Left lung (tissue), 10 donors: ENCODE measurements around the gene HDAC7. TPM values are rescaled to one million over a fixed set of nuclear protein-coding genes. Genes with fewer than 3 reads are reported as not detected.
A peak's percentile ranks its signal among the peaks of the same experiment; 100 is the strongest.

Experiments used
- ATAC-seq: fragments of 200-7000 bp; cut with Tn5 transposase; one replicate; pipeline ENCODE4 v1.9.1; 2020; ENCODE audit warnings: moderate library complexity
- DNase-seq, 4 donors: peaks; one replicate each; pipeline ENCODE4 v3.0.0-alpha.2; 2013 to 2020
- H3K27ac ChIP-seq, 2 donors: fragments of 200-600 bp; sonication (generic) in 1 of 2; one replicate each; pipeline versions ENCODE4 v1.5.0 to v1.8.0; 2020 to 2021
- H3K27me3 ChIP-seq, 2 donors: fragments of 200-600 bp; sonication (generic) in 1 of 2; one replicate each; pipeline versions ENCODE4 v1.5.0 to v1.8.0; 2020 to 2021
- H3K36me3 ChIP-seq, 2 donors: fragments of 200-600 bp; sonication (generic) in 1 of 2; one replicate each; pipeline versions ENCODE4 v1.5.0 to v1.8.0; 2020 to 2021
- H3K4me1 ChIP-seq, 2 donors: fragments of 200-600 bp; one replicate each; pipeline ENCODE4 v1.8.0; 2021
- H3K4me3 ChIP-seq, 2 donors: fragments of 200-600 bp; sonication (generic) in 1 of 2; one replicate each; pipeline versions ENCODE4 v1.5.0 to v1.8.0; 2020 to 2021; ENCODE audit warnings: mild to moderate bottlenecking in 1 of 2
- H3K9me3 ChIP-seq, 2 donors: fragments of 200-600 bp; sonication (generic) in 1 of 2; one replicate each; pipeline versions ENCODE4 v1.5.0 to v1.8.0; 2020 to 2021
- intact Hi-C, 2 donors: fragments of 100-400 bp; cut with DNase I; formaldehyde crosslinking; loops; one replicate each; pipeline versions ENCODE4 v1.11.2 to v1.14.2; 2022
- polyA plus RNA-seq, 6 donors: library from polyadenylated mRNA; unstranded; fragments of 120-200 nt; gene quantifications; one replicate each; pipeline ENCODE4 v1.2.1, GENCODE V29; 2013; ENCODE audit not compliant: insufficient read length in 6 of 6
- total RNA-seq, 2 donors: library from RNA; stranded (reverse); fragmentation: NEBNext Ultra II Directional; extraction: Animal tissue kit (Norgen Biotek cat#: 25700); gene quantifications; one replicate each; pipeline ENCODE4 v1.2.1, GENCODE V29; 2021
- TF ChIP-seq, protein P1 (sequence below), 2 donors: fragments of 200-600 bp; sonication (generic) in 1 of 2; IDR thresholded peaks; one replicate each; pipeline versions ENCODE4 v1.5.0 to v1.8.0; 2021; ENCODE audit warnings: antibody characterized with exemption in 2 of 2
- donor health status: DM: no; HTN: yes; CAD: no.
- donor health status: DM: no; HTN: no; CAD: no.

The HDAC7 gene
- total and polyA plus RNA-seq, 8 donors, result 69.1 to 115 (median 84.1) TPM

DNA sequence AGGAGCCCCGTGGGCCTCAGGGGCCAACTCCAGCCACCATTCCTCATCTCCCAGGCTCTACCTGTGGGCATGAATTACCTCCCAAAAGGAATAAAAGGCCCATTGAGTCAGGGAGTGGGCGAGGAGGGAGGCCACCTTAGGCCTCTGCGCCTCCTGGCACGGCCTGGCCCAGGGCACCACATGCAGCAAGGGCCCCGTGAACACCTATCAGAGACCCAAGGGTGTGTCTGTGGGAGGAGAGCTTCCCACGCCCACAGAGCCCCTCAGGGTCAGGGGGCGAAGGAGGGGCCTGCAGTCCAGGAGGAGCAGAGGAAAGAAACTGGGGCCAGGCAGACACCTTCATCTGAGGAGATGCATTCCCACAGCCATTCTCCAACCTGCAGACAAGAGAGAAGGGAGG lies 73.2 kb downstream of the HDAC7 start:
- peaks cover 0 to 28% of the 10 kb centered on the region in 2 donors for H3K36me3 ChIP-seq
- H3K27me3 ChIP-seq, result no peaks in the 10 kb centered on the region
- TF ChIP-seq, protein P1, sequence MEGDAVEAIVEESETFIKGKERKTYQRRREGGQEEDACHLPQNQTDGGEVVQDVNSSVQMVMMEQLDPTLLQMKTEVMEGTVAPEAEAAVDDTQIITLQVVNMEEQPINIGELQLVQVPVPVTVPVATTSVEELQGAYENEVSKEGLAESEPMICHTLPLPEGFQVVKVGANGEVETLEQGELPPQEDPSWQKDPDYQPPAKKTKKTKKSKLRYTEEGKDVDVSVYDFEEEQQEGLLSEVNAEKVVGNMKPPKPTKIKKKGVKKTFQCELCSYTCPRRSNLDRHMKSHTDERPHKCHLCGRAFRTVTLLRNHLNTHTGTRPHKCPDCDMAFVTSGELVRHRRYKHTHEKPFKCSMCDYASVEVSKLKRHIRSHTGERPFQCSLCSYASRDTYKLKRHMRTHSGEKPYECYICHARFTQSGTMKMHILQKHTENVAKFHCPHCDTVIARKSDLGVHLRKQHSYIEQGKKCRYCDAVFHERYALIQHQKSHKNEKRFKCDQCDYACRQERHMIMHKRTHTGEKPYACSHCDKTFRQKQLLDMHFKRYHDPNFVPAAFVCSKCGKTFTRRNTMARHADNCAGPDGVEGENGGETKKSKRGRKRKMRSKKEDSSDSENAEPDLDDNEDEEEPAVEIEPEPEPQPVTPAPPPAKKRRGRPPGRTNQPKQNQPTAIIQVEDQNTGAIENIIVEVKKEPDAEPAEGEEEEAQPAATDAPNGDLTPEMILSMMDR (IDR thresholded peaks at IDR 0.05), result no peak
- H3K9me3 ChIP-seq, result no peaks in the 10 kb centered on the region
- no peak for DNase-seq
- no peak overlapping the region for H3K4me3 ChIP-seq
- intact Hi-C loops, result no loop called here
- H3K4me1 ChIP-seq, result peaks cover 0 to 12% of the 10 kb centered on the region in 2 donors
- no peak for ATAC-seq
- no peak overlapping the region for H3K27ac ChIP-seq

DNA sequence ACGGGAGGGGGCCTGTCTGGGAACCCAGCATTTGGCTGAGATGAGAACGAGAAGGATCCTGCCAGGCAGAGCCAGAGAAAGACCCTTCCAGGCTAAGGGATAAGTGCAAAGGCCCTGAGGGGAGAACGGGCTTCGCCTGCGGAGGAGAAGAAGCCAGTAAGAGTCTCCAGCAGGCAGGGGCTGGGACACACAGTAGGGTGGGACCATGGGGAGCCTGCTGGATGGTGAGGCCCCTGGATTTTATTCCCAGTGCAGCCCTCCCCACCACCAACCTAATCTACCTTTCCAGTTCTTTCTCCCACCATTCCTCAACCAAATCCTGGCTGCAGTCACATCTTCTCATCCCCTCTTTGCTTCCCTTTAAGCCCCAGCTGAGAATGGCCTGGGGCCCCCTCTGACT lies 73.6 kb downstream of the HDAC7 start:
- ATAC-seq, result no peak
- no peaks in the 10 kb centered on the region for H3K27me3 ChIP-seq
- intact Hi-C loops, result no loop called here
- TF ChIP-seq, protein P1 (IDR thresholded peaks at IDR 0.05), result no peak
- no peak overlapping the region for H3K27ac ChIP-seq
- no peak overlapping the region for H3K4me3 ChIP-seq
- H3K9me3 ChIP-seq, result no peaks in the 10 kb centered on the region
- peaks cover 0 to 28% of the 10 kb centered on the region in 2 donors for H3K36me3 ChIP-seq
- no peak for DNase-seq
- H3K4me1 ChIP-seq, result peaks cover 0 to 17% of the 10 kb centered on the region in 2 donors

DNA sequence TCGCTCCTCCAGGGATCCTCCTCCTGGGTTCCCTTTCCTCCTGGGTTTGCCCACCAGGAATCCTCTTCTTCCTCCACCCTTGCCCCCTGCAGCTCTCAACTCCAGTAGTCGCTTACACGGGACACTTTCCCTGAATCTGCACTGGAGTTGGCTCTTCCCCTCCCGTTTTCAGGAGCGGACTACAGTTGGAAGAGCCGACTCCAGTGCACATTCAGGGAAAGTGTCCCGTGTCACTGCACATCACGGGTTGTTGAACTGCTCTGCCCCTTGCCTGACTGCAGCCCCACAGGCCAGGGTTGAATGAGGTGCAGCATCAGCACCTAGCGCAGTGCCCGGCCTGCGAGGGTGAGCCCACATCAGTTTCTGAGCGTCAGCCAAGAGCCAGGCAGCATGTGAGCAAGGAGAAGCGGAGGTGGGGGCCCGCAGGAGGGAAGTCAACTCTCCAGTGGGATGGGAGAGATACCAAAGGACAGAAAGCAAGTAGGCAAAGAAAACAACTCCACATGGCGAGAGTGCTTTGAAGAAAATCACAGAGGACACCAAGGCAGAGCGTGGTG lies 74.1 kb downstream of the HDAC7 start:
- no peak for DNase-seq
- no peak for ATAC-seq
- peaks cover 0 to 23% of the 10 kb centered on the region in 2 donors for H3K36me3 ChIP-seq
- H3K4me1 ChIP-seq, result peaks cover 0 to 22% of the 10 kb centered on the region in 2 donors
- H3K27ac ChIP-seq, result no peak overlapping the region
- H3K9me3 ChIP-seq, result no peaks in the 10 kb centered on the region
- no peaks in the 10 kb centered on the region for H3K27me3 ChIP-seq
- intact Hi-C loops, result no loop called here
- TF ChIP-seq, protein P1 (IDR thresholded peaks at IDR 0.05), result no peak
- no peak overlapping the region for H3K4me3 ChIP-seq

DNA sequence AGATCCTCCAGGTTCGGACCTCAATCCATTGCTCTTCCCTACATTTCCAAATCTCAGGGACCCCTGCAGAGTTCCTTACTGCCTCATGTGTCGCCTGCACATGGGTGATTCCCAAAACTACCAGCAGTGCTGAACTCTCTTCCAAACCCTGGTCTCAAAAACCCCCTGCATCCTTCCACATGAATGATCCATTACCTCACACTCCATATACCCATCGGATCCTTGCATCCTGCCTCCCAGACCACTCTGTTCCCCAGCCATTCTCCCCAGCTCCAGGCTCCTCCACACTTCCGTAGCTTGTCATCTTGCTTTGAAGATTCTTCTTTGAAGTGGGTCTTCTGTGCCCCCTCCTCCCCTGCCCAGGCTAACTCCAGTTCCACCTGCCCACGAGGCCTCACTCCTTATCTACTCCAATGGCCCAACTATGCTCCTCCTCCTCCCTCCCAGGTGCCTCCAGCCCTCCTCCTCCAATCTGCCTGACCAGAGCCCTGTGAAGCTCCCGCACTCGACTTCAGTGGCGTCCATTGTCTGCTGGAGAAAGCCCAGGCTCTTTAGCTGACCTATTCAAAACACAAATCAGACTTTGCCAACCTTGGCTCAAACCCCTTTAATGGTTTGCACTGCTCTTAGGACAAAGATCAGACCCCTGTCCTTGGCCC lies 74.8 kb downstream of the HDAC7 start:
- H3K27me3 ChIP-seq, result no peaks in the 10 kb centered on the region
- intact Hi-C loops, result no loop called here
- peaks cover 0 to 17% of the 10 kb centered on the region in 2 donors for H3K36me3 ChIP-seq
- no peak overlapping the region for H3K27ac ChIP-seq
- H3K9me3 ChIP-seq, result no peaks in the 10 kb centered on the region
- peaks cover 0 to 28% of the 10 kb centered on the region in 2 donors for H3K4me1 ChIP-seq
- DNase-seq (no peak), ATAC-seq (no peak)
- H3K4me3 ChIP-seq, result no peak overlapping the region
- TF ChIP-seq, protein P1 (IDR thresholded peaks at IDR 0.05), result no peak

DNA sequence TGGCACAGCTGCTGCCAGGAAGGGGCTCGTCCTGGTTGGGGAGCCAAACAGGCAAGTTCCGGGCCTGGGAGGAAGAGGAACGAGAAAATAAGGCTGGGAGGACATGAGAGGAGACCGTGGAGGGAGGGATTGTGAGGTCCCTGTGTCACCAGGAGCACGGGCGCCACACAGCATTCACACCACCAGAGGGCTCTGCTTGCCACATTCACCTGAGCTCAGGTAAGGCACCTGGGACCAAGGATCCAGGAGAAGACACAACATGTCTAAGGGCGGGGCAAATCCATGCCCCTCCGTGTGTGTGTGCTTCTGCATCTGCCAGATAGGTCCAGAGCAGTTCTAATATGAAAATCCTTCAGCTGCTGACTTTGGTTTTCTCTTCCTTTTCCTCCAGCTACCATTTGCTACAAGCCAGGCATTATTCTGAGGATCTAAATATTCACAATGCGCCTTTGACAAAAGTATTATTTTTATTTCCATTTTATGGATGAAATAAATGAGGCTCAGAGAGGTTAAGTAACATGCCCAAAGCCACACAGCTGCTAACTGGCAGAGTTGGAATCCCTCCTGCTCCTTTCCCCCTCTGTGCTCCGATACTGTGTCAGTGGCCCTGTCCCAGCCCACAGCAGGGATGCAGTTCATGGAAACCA lies 75.6 kb downstream of the HDAC7 start:
- DNase-seq (peak in 3 of 4 donors; percentile 59 to 85 (median 60)), ATAC-seq (peak; percentile 78)
- TF ChIP-seq, protein P1 (IDR thresholded peaks at IDR 0.05), result peak; percentile 52 to 59
- intact Hi-C loops, result no loop called here
- Histone ChIP-seq H3K9me3 (no peaks in the 10 kb centered on the region), H3K4me1 (peaks cover 0 to 30% of the 10 kb centered on the region in 2 donors), H3K27ac (no peak overlapping the region), H3K36me3 (peaks cover 0 to 11% of the 10 kb centered on the region in 2 donors), H3K27me3 (no peaks in the 10 kb centered on the region), H3K4me3 (no peak overlapping the region)
